Panc1 (cell line): ENCODE results near the gene HTT.

Source experiments
- POLR2AphosphoS5 ChIP-seq: IDR thresholded peaks from 2 replicates; pipeline ENCODE4 v1.6.1; 2012; ENCODE audit warnings: mild to moderate bottlenecking, low read depth, low read length, moderate library complexity
- TF ChIP-seq, protein P1 (sequence below): fragments of 450-650 bp; IDR thresholded peaks from 2 replicates; pipeline ENCODE4 v1.5.1; 2017; ENCODE audit warnings: mild to moderate bottlenecking
- TF ChIP-seq, protein P2 (sequence below), 2 experiments: IDR thresholded peaks; 2 replicates each; pipeline ENCODE4 v1.6.1; 2011 to 2012; ENCODE audit warnings: low read depth in 2 of 2, control low read depth in 1 of 2, low read length in 1 of 2, mild to moderate bottlenecking in 1 of 2, moderate library complexity in 1 of 2; ENCODE audit not compliant: insufficient read depth in 1 of 2

DNA sequence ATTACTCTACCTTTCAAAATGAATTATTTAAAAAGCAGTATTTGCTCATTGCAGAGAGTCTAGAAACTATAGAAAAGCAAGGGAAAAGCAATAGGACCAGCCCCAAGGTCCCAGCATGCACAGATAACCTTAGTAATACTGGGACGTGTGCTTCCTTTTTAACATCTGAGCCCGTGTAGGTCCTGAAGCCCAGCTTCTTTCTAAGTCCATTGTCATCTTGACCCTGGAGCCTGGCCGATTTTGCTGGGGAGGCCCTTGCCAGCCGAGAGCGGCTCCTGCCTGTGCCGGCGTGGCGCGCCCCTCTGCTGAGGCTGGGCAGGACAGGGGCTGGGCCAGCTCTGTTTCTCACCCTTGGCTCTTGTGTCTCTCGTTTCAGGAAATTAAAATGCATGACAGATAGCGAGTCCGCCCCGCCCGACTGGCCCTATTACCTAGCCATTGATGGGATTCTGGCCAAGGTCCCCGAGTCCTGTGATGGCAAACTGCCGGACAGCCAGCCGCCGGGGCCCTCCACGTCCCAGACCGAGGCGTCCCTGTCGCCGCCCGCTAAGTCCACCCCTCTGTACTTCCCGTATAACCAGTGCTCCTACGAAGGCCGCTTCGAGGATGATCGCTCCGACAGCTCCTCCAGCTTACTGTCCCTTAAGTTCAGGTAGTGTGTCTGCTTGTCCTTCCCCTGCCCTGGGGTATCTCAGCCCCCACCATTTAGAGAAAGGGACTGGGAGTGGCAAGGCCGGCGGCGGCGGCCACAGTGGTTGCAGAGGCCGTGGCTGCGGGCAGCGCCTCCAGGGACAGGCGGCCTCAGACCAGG lies 178.6 kb downstream of the HTT start:
- no peak for TF ChIP-seq POLR2AphosphoS5
- TF ChIP-seq, protein P1, sequence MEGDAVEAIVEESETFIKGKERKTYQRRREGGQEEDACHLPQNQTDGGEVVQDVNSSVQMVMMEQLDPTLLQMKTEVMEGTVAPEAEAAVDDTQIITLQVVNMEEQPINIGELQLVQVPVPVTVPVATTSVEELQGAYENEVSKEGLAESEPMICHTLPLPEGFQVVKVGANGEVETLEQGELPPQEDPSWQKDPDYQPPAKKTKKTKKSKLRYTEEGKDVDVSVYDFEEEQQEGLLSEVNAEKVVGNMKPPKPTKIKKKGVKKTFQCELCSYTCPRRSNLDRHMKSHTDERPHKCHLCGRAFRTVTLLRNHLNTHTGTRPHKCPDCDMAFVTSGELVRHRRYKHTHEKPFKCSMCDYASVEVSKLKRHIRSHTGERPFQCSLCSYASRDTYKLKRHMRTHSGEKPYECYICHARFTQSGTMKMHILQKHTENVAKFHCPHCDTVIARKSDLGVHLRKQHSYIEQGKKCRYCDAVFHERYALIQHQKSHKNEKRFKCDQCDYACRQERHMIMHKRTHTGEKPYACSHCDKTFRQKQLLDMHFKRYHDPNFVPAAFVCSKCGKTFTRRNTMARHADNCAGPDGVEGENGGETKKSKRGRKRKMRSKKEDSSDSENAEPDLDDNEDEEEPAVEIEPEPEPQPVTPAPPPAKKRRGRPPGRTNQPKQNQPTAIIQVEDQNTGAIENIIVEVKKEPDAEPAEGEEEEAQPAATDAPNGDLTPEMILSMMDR = no peak
- TF ChIP-seq, protein P2, sequence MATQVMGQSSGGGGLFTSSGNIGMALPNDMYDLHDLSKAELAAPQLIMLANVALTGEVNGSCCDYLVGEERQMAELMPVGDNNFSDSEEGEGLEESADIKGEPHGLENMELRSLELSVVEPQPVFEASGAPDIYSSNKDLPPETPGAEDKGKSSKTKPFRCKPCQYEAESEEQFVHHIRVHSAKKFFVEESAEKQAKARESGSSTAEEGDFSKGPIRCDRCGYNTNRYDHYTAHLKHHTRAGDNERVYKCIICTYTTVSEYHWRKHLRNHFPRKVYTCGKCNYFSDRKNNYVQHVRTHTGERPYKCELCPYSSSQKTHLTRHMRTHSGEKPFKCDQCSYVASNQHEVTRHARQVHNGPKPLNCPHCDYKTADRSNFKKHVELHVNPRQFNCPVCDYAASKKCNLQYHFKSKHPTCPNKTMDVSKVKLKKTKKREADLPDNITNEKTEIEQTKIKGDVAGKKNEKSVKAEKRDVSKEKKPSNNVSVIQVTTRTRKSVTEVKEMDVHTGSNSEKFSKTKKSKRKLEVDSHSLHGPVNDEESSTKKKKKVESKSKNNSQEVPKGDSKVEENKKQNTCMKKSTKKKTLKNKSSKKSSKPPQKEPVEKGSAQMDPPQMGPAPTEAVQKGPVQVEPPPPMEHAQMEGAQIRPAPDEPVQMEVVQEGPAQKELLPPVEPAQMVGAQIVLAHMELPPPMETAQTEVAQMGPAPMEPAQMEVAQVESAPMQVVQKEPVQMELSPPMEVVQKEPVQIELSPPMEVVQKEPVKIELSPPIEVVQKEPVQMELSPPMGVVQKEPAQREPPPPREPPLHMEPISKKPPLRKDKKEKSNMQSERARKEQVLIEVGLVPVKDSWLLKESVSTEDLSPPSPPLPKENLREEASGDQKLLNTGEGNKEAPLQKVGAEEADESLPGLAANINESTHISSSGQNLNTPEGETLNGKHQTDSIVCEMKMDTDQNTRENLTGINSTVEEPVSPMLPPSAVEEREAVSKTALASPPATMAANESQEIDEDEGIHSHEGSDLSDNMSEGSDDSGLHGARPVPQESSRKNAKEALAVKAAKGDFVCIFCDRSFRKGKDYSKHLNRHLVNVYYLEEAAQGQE (IDR thresholded peaks at IDR 0.05; ENCODE audit: insufficient read depth in 1 of 2, low read depth in 2 of 2, low read length in 1 of 2) = no peak
